WTC11 (cell line): ENCODE measurements around the gene SCUBE1. TPM values are rescaled to one million over a fixed set of nuclear protein-coding genes. Genes with fewer than 3 reads are reported as not detected.

Experiments
- ATAC-seq: fragments of 200-7000 bp; cut with Tn5 transposase; 2 replicates; pipeline ENCODE4 v1.10.0; 2021; ENCODE audit warnings: mild to moderate bottlenecking, moderate library complexity
- CTCF ChIA-PET: fragments of 300-600 bp; sonication (Branson Sonifier 250); formaldehyde crosslinking; loops from one replicate; lab custom pipeline; 2021; ENCODE audit warnings: antibody characterized with exemption; lab: Charles Lee
- POLR2A ChIA-PET: fragments of 350-600 bp; sonication (Branson Sonifier 250); formaldehyde crosslinking; loops from one replicate; lab custom pipeline; 2021; ENCODE audit warnings: antibody characterized with exemption; lab: Charles Lee
- DNase-seq: peaks from one replicate; pipeline ENCODE4 v3.0.0; 2021; ENCODE audit warnings: low spot score
- H3K27ac Mint-ChIP-seq: 2 replicates; pipeline ENCODE4 v1.8.0; 2021; ENCODE audit warnings: mixed read lengths
- H3K27me3 Mint-ChIP-seq: 2 replicates; pipeline ENCODE4 v1.8.0; 2021; ENCODE audit warnings: low read depth, mild to moderate bottlenecking, moderate library complexity, mixed read lengths
- H3K36me3 Mint-ChIP-seq: 2 replicates; pipeline ENCODE4 v1.8.0; 2021; ENCODE audit warnings: mixed read lengths
- H3K4me1 Mint-ChIP-seq: 2 replicates; pipeline ENCODE4 v1.8.0; 2022; ENCODE audit warnings: mixed read lengths
- H3K4me3 Mint-ChIP-seq: 2 replicates; pipeline ENCODE4 v1.8.0; 2021; ENCODE audit warnings: mild to moderate bottlenecking, moderate library complexity, mixed read lengths
- H3K9me3 Mint-ChIP-seq: 2 replicates; pipeline ENCODE4 v1.8.0; 2021; ENCODE audit warnings: mixed read lengths
- ATF1 ChIP-seq: sonication (generic); formaldehyde crosslinking; IDR thresholded peaks from 2 replicates; pipeline ENCODE4 v1.8.1; 2023; ENCODE audit warnings: mild to moderate bottlenecking, moderate library complexity, missing genetic modification reagents
- CBFB ChIP-seq: sonication (generic); formaldehyde crosslinking; IDR thresholded peaks from 2 replicates; pipeline ENCODE4 v1.8.1; 2022; ENCODE audit warnings: mild to moderate bottlenecking, low read depth, missing genetic modification reagents
- CREM ChIP-seq: sonication (generic); formaldehyde crosslinking; IDR thresholded peaks from 2 replicates; pipeline ENCODE4 v1.8.1; 2022; ENCODE audit warnings: mild to moderate bottlenecking, missing genetic modification reagents, moderate library complexity
- E2F5 ChIP-seq: sonication (generic); formaldehyde crosslinking; IDR thresholded peaks from 2 replicates; pipeline ENCODE4 v1.8.1; 2022; ENCODE audit warnings: mild to moderate bottlenecking, moderate library complexity, missing genetic modification reagents
- ESRRA ChIP-seq: sonication (generic); formaldehyde crosslinking; IDR thresholded peaks from 2 replicates; pipeline ENCODE4 v1.8.1; 2022; ENCODE audit warnings: mild to moderate bottlenecking, missing genetic modification reagents, borderline replicate concordance
- FOXJ3 ChIP-seq: sonication (generic); formaldehyde crosslinking; IDR thresholded peaks from 2 replicates; pipeline ENCODE4 v1.9.0; 2021; ENCODE audit warnings: missing genetic modification reagents, mild to moderate bottlenecking, borderline replicate concordance
- FOXP1 ChIP-seq: sonication (generic); formaldehyde crosslinking; IDR thresholded peaks from 2 replicates; pipeline ENCODE4 v1.8.0; 2022; ENCODE audit warnings: missing genetic modification reagents, mild to moderate bottlenecking, moderate library complexity, borderline replicate concordance
- GRHL2 ChIP-seq: fragments of 250-450 bp; sonication (Bioruptor Pico); IDR thresholded peaks from 2 replicates; pipeline ENCODE4 v1.8.0; 2022; ENCODE audit warnings: mild to moderate bottlenecking, moderate library complexity; ENCODE audit not compliant: insufficient replicate concordance, severe bottlenecking
- IRF1 ChIP-seq: sonication (generic); formaldehyde crosslinking; IDR thresholded peaks from 2 replicates; pipeline ENCODE4 v1.8.0; 2023; ENCODE audit warnings: missing genetic modification reagents
- NFATC4 ChIP-seq: fragments of 250-450 bp; sonication (Bioruptor Pico); IDR thresholded peaks from 2 replicates; pipeline ENCODE4 v1.9.0; 2021; ENCODE audit warnings: mild to moderate bottlenecking
- OVOL2 ChIP-seq: fragments of 250-450 bp; sonication (Bioruptor Pico); IDR thresholded peaks from 2 replicates; pipeline ENCODE4 v1.9.0; 2021; ENCODE audit warnings: mild to moderate bottlenecking, borderline replicate concordance
- PRRX2 ChIP-seq: fragments of 250-450 bp; sonication (Bioruptor Pico); IDR thresholded peaks from 2 replicates; pipeline ENCODE4 v1.8.0; 2021; ENCODE audit warnings: mild to moderate bottlenecking
- SMAD3 ChIP-seq: sonication (generic); formaldehyde crosslinking; IDR thresholded peaks from 2 replicates; pipeline ENCODE4 v1.8.0; 2022; ENCODE audit warnings: missing genetic modification reagents, mild to moderate bottlenecking, borderline replicate concordance
- SMAD4 ChIP-seq: sonication (generic); formaldehyde crosslinking; IDR thresholded peaks from 2 replicates; pipeline ENCODE4 v1.8.0; 2022; ENCODE audit warnings: mild to moderate bottlenecking, missing genetic modification reagents
- SOX15 ChIP-seq: fragments of 250-450 bp; sonication (Bioruptor Pico); IDR thresholded peaks from 2 replicates; pipeline ENCODE4 v1.9.0; 2021; ENCODE audit warnings: mild to moderate bottlenecking
- USF1 ChIP-seq: sonication (generic); formaldehyde crosslinking; IDR thresholded peaks from 2 replicates; pipeline ENCODE4 v1.8.0; 2022; ENCODE audit warnings: mild to moderate bottlenecking, missing genetic modification reagents
- ZMAT4 ChIP-seq: fragments of 250-450 bp; sonication (Bioruptor Pico); IDR thresholded peaks from 2 replicates; pipeline ENCODE4 v1.9.0; 2021; ENCODE audit warnings: mild to moderate bottlenecking
- ZNF232 ChIP-seq: sonication (generic); formaldehyde crosslinking; IDR thresholded peaks from 2 replicates; pipeline ENCODE4 v1.8.0; 2022; ENCODE audit warnings: mild to moderate bottlenecking, missing genetic modification reagents
- ZNF263 ChIP-seq: sonication (generic); formaldehyde crosslinking; IDR thresholded peaks from 2 replicates; pipeline ENCODE4 v1.8.1; 2022; ENCODE audit warnings: low read depth, mild to moderate bottlenecking, moderate library complexity, missing genetic modification reagents
- ZNF317 ChIP-seq: sonication (generic); formaldehyde crosslinking; IDR thresholded peaks from 2 replicates; pipeline ENCODE4 v1.8.1; 2023; ENCODE audit warnings: low read depth, mild to moderate bottlenecking, moderate library complexity, missing genetic modification reagents, borderline replicate concordance
- ZNF425 ChIP-seq: fragments of 250-450 bp; sonication (Bioruptor Pico); conservative IDR thresholded peaks from 2 replicates; pipeline ENCODE4 v1.9.0; 2021; ENCODE audit warnings: mild to moderate bottlenecking
- ZNF671 ChIP-seq: fragments of 250-450 bp; sonication (Bioruptor Pico); IDR thresholded peaks from 2 replicates; pipeline ENCODE4 v1.8.0; 2021; ENCODE audit warnings: mild to moderate bottlenecking
- ZSCAN18 ChIP-seq: fragments of 250-450 bp; sonication (Bioruptor Pico); IDR thresholded peaks from 2 replicates; pipeline ENCODE4 v2.1.2; 2022; ENCODE audit warnings: mild to moderate bottlenecking, moderate library complexity
- total RNA-seq: library from RNA; stranded (reverse); gene quantifications from 3 replicates; pipeline ENCODE4 v1.2.3, GENCODE V29; 2021

Gene SCUBE1
- total RNA-seq, 1 experiment from 2014 or later = 6.9 TPM

- TF ChIP-seq IRF1 (no peak), ESRRA (CRISPR knock-in tag) (no peak), E2F5 (CRISPR knock-in tag) (no peak), SOX15 (CRISPR knock-in tag) (no peak), FOXJ3 (CRISPR knock-in tag) (no peak), NFATC4 (CRISPR knock-in tag) (no peak), ZNF671 (CRISPR knock-in tag) (no peak), ZNF317 (CRISPR knock-in tag) (no peak)
- TF ChIP-seq, all 79 proteins: peak for 0
Observed at GRCh38 chr22:43164636-43165035, 178.5 kb downstream of the SCUBE1 start (continued).

GRCh38 chr22:43163241-43163795, 179.9 kb downstream of the SCUBE1 start:
- TF ChIP-seq SMAD3 (no peak), ZNF263 (CRISPR knock-in tag) (no peak), USF1 (CRISPR knock-in tag) (no peak), ZNF232 (no peak), E2F5 (CRISPR knock-in tag) (no peak), GRHL2 (no peak)
- H3K27me3 Mint-ChIP-seq = no peaks in the 10 kb centered on the region
- H3K9me3 Mint-ChIP-seq = no peaks in the 10 kb centered on the region
- H3K4me1 Mint-ChIP-seq = no peaks in the 10 kb centered on the region
- ATAC-seq (no peak), DNase-seq (no peak)
- ChIA-PET POLR2A (interaction anchor here (0.5 to 1.0 kb wide), 2 partner anchors 24 to 75 kb away, joined by 3 read pairs; no protein-coding TSS in a partner anchor), CTCF (interaction anchor here (0.7 to 1.0 kb wide), 3 partner anchors 18 to 24 kb away, joined by 3 read pairs; partner anchors contain the start of gene TTLL12)
- peaks cover 9% of the 10 kb centered on the region for H3K36me3 Mint-ChIP-seq
- no peak overlapping the region for H3K4me3 Mint-ChIP-seq
- no peak overlapping the region for H3K27ac Mint-ChIP-seq

- no peaks in the 10 kb centered on the region for H3K9me3 Mint-ChIP-seq
- ATAC-seq (no peak), DNase-seq (no peak)
- no peaks in the 10 kb centered on the region for H3K27me3 Mint-ChIP-seq
- POLR2A ChIA-PET = interaction anchor here (0.5 to 1.0 kb wide), 2 partner anchors 25 to 75 kb away, joined by 3 read pairs; no protein-coding TSS in a partner anchor
- no peaks in the 10 kb centered on the region for H3K4me1 Mint-ChIP-seq
- CTCF ChIA-PET = interaction anchor here (0.7 to 1.0 kb wide), 4 partner anchors 17 to 66 kb away, joined by 3 read pairs; partner anchors contain the start of gene TTLL12
- H3K4me3 Mint-ChIP-seq = no peak overlapping the region
- H3K27ac Mint-ChIP-seq = no peak overlapping the region
- peaks cover 2% of the 10 kb centered on the region; the same call in 1 of the 2 replicates for H3K36me3 Mint-ChIP-seq
- TF ChIP-seq SMAD4 = no peak
- TF ChIP-seq CBFB (CRISPR knock-in tag) = no peak
- no peak for TF ChIP-seq ZMAT4 (CRISPR knock-in tag)
- no peak for TF ChIP-seq ZNF425
- TF ChIP-seq ZSCAN18 (CRISPR knock-in tag) = no peak
- no peak for TF ChIP-seq USF1 (CRISPR knock-in tag)
- TF ChIP-seq CREM (CRISPR knock-in tag) = no peak
- no peak for TF ChIP-seq PRRX2 (CRISPR knock-in tag)
- TF ChIP-seq OVOL2 (CRISPR knock-in tag) = no peak
- TF ChIP-seq FOXP1 = no peak
- TF ChIP-seq ATF1 (CRISPR knock-in tag) = no peak
Observed at GRCh38 chr22:43162412-43163150, 180.6 kb downstream of the SCUBE1 start.
